ENCODE measurements around the gene ATP9A. TPM values are rescaled to one million over a fixed set of nuclear protein-coding genes. Genes with fewer than 3 reads are reported as not detected.

The ATP9A gene
- polyA plus RNA-seq, 1 donor from 2014 or later: 56.1 TPM

DNA sequence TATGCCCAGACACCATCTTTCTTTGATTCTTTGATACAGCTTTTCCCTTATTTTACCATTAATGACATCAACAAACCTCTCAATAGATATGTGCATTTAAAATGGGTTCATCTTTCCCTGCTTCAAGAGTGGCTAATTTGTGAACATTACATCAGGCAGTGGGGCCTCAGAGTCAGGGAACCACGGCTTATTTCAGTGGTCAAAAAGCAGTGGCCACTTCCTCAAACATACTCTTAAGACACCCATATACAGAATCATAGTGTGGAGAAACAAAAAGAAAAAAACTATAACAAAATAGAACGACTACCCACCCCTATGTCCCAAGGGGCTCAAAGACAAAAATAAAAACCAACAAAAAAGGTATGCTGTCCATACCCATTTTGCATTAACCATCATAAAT lies 21.2 kb upstream of the ATP9A start:
- H3K36me3 ChIP-seq (ENCODE audit: insufficient read depth, low read length): no peaks in the 10 kb centered on the region
- no peak overlapping the region for H2AFZ ChIP-seq (ENCODE audit: low read depth, low read length)
- H3K79me2 ChIP-seq (replicated peaks; ENCODE audit: insufficient read depth, low read length): peaks cover 23% of the 10 kb centered on the region
- H3K27ac ChIP-seq (ENCODE audit: low read length): no peak overlapping the region
- no peak overlapping the region for H3K9ac ChIP-seq (ENCODE audit: low read length)
- TF ChIP-seq EP300 (conservative IDR thresholded peaks at IDR 0.05; ENCODE audit: poor library complexity, severe bottlenecking) (no peak), EZH2 (IDR thresholded peaks at IDR 0.05; ENCODE audit: borderline replicate concordance, insufficient read depth, low read length, poor library complexity, severe bottlenecking) (no peak), RAD21 (conservative IDR thresholded peaks at IDR 0.05) (no peak)
- TF ChIP-seq, protein P1, sequence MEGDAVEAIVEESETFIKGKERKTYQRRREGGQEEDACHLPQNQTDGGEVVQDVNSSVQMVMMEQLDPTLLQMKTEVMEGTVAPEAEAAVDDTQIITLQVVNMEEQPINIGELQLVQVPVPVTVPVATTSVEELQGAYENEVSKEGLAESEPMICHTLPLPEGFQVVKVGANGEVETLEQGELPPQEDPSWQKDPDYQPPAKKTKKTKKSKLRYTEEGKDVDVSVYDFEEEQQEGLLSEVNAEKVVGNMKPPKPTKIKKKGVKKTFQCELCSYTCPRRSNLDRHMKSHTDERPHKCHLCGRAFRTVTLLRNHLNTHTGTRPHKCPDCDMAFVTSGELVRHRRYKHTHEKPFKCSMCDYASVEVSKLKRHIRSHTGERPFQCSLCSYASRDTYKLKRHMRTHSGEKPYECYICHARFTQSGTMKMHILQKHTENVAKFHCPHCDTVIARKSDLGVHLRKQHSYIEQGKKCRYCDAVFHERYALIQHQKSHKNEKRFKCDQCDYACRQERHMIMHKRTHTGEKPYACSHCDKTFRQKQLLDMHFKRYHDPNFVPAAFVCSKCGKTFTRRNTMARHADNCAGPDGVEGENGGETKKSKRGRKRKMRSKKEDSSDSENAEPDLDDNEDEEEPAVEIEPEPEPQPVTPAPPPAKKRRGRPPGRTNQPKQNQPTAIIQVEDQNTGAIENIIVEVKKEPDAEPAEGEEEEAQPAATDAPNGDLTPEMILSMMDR (IDR thresholded peaks at IDR 0.05; ENCODE audit: poor library complexity, severe bottlenecking): no peak
- no peaks in the 10 kb centered on the region for H4K20me1 ChIP-seq (ENCODE audit: insufficient read depth)
- no peaks in the 10 kb centered on the region for H3F3A ChIP-seq (ENCODE audit: insufficient read depth, low read length, poor library complexity, severe bottlenecking)
- no peaks in the 10 kb centered on the region for H3K9me2 ChIP-seq (ENCODE audit: insufficient read depth, low read length)
- H3K4me3 ChIP-seq (ENCODE audit: low read length): no peak overlapping the region
- no peak overlapping the region for H3K4me2 ChIP-seq (ENCODE audit: low read length)
- no peaks in the 10 kb centered on the region for H3K9me3 ChIP-seq (ENCODE audit: low read length)
- no peaks in the 10 kb centered on the region for H3K27me3 ChIP-seq (ENCODE audit: insufficient read depth, low read depth, low read length)

DNA sequence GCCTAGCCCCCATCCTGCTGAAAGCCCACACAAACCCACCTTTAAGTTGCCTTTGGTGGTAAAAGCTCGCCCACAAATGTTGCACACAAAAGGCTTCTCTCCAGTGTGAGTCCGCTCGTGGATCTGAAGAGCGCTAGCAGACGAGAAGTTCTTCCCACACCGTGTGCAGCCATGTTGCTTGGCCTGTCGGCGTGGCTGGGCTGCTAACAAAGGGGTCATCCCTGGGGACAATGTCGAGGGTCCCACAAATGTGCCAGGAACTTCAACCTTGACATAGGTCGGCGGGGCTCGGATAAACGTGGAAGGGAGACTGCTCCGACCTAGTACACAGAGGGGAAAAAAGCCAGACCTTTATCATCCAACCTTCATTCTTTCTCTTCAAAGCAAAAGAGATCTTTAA lies 20.6 kb upstream of the ATP9A start:
- TF ChIP-seq, protein P2, sequence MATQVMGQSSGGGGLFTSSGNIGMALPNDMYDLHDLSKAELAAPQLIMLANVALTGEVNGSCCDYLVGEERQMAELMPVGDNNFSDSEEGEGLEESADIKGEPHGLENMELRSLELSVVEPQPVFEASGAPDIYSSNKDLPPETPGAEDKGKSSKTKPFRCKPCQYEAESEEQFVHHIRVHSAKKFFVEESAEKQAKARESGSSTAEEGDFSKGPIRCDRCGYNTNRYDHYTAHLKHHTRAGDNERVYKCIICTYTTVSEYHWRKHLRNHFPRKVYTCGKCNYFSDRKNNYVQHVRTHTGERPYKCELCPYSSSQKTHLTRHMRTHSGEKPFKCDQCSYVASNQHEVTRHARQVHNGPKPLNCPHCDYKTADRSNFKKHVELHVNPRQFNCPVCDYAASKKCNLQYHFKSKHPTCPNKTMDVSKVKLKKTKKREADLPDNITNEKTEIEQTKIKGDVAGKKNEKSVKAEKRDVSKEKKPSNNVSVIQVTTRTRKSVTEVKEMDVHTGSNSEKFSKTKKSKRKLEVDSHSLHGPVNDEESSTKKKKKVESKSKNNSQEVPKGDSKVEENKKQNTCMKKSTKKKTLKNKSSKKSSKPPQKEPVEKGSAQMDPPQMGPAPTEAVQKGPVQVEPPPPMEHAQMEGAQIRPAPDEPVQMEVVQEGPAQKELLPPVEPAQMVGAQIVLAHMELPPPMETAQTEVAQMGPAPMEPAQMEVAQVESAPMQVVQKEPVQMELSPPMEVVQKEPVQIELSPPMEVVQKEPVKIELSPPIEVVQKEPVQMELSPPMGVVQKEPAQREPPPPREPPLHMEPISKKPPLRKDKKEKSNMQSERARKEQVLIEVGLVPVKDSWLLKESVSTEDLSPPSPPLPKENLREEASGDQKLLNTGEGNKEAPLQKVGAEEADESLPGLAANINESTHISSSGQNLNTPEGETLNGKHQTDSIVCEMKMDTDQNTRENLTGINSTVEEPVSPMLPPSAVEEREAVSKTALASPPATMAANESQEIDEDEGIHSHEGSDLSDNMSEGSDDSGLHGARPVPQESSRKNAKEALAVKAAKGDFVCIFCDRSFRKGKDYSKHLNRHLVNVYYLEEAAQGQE (IDR thresholded peaks at IDR 0.05; ENCODE audit: borderline replicate concordance): no peak
- TF ChIP-seq, protein P1 (IDR thresholded peaks at IDR 0.05; ENCODE audit: poor library complexity, severe bottlenecking): no peak
- TF ChIP-seq EZH2 (IDR thresholded peaks at IDR 0.05; ENCODE audit: borderline replicate concordance, insufficient read depth, low read length, poor library complexity, severe bottlenecking): no peak
- no peak for TF ChIP-seq TAF1 (IDR thresholded peaks at IDR 0.05; ENCODE audit: low read depth)
- no peak for TF ChIP-seq RAD21 (conservative IDR thresholded peaks at IDR 0.05)
- TF ChIP-seq POLR2AphosphoS5 (IDR thresholded peaks at IDR 0.05): no peak
- no peak for TF ChIP-seq MXI1 (conservative IDR thresholded peaks at IDR 0.05; ENCODE audit: poor library complexity, severe bottlenecking)
- TF ChIP-seq SMC3 (conservative IDR thresholded peaks at IDR 0.05; ENCODE audit: poor library complexity): no peak
- no peak for TF ChIP-seq EP300 (conservative IDR thresholded peaks at IDR 0.05; ENCODE audit: poor library complexity, severe bottlenecking)
- no peak overlapping the region for H3K9ac ChIP-seq (ENCODE audit: low read length)
- H3K4me2 ChIP-seq (ENCODE audit: low read length): no peak overlapping the region
- H2AFZ ChIP-seq (ENCODE audit: low read depth, low read length): no peak overlapping the region
- H3K79me2 ChIP-seq (replicated peaks; ENCODE audit: insufficient read depth, low read length): peaks cover 16% of the 10 kb centered on the region
- H3F3A ChIP-seq (ENCODE audit: insufficient read depth, low read length, poor library complexity, severe bottlenecking): no peaks in the 10 kb centered on the region
- no peaks in the 10 kb centered on the region for H3K27me3 ChIP-seq (ENCODE audit: insufficient read depth, low read depth, low read length)
- H3K27ac ChIP-seq (ENCODE audit: low read length): no peak overlapping the region
- no peaks in the 10 kb centered on the region for H3K9me2 ChIP-seq (ENCODE audit: insufficient read depth, low read length)
- no peaks in the 10 kb centered on the region for H4K20me1 ChIP-seq (ENCODE audit: insufficient read depth)
- H3K36me3 ChIP-seq (ENCODE audit: insufficient read depth, low read length): no peaks in the 10 kb centered on the region
- H3K4me3 ChIP-seq (ENCODE audit: low read length): no peak overlapping the region
- H3K9me3 ChIP-seq (ENCODE audit: low read length): no peaks in the 10 kb centered on the region

Data from neural cell (in vitro differentiated cells).